Lower lobe of right lung (tissue), 2 donors: ENCODE data around the gene ASS1. TPM values are rescaled to one million over a fixed set of nuclear protein-coding genes. Genes with fewer than 3 reads are reported as not detected.

Source experiments
- ATAC-seq, 2 donors: fragments of 200-7000 bp; cut with Tn5 transposase; one replicate each; pipeline ENCODE4 v1.9.1; 2020 to 2022; ENCODE audit warnings: mild to moderate bottlenecking in 2 of 2, moderate library complexity in 2 of 2
- DNase-seq: peaks from one replicate; pipeline ENCODE4 v3.0.0-alpha.2; 2020
- H3K27ac ChIP-seq: fragments of 200-600 bp; one replicate; pipeline ENCODE4 v1.8.0; 2022
- H3K27me3 ChIP-seq: fragments of 200-600 bp; one replicate; pipeline ENCODE4 v1.8.0; 2022; ENCODE audit warnings: low read depth
- H3K36me3 ChIP-seq: fragments of 200-600 bp; one replicate; pipeline ENCODE4 v1.8.0; 2022; ENCODE audit warnings: mild to moderate bottlenecking
- H3K4me1 ChIP-seq: fragments of 200-600 bp; one replicate; pipeline ENCODE4 v1.8.0; 2022
- H3K4me3 ChIP-seq: fragments of 200-600 bp; one replicate; pipeline ENCODE4 v1.8.0; 2022; ENCODE audit warnings: mild to moderate bottlenecking
- H3K9me3 ChIP-seq: fragments of 200-600 bp; one replicate; pipeline ENCODE4 v1.8.0; 2022
- intact Hi-C: fragments of 100-400 bp; cut with DNase I; formaldehyde crosslinking; loops from one replicate; pipeline ENCODE4 v1.11.0; 2022
- total RNA-seq: library from RNA; stranded (reverse); fragmentation: NEBNext Ultra II Directional; extraction: Animal tissue kit (Norgen Biotek cat#: 25700); gene quantifications from one replicate; pipeline ENCODE4 v1.2.1, GENCODE V29; 2021
- TF ChIP-seq, protein P1 (sequence below): fragments of 200-600 bp; IDR thresholded peaks from one replicate; pipeline ENCODE4 v1.8.0; 2022; ENCODE audit warnings: antibody characterized with exemption, mild to moderate bottlenecking
- donor health status: DM: no; HTN: yes; CAD: no; lungs with severe emphysema.

ASS1 gene
- total RNA-seq, 1 donor from 2014 or later, result 75.2 TPM

DNA sequence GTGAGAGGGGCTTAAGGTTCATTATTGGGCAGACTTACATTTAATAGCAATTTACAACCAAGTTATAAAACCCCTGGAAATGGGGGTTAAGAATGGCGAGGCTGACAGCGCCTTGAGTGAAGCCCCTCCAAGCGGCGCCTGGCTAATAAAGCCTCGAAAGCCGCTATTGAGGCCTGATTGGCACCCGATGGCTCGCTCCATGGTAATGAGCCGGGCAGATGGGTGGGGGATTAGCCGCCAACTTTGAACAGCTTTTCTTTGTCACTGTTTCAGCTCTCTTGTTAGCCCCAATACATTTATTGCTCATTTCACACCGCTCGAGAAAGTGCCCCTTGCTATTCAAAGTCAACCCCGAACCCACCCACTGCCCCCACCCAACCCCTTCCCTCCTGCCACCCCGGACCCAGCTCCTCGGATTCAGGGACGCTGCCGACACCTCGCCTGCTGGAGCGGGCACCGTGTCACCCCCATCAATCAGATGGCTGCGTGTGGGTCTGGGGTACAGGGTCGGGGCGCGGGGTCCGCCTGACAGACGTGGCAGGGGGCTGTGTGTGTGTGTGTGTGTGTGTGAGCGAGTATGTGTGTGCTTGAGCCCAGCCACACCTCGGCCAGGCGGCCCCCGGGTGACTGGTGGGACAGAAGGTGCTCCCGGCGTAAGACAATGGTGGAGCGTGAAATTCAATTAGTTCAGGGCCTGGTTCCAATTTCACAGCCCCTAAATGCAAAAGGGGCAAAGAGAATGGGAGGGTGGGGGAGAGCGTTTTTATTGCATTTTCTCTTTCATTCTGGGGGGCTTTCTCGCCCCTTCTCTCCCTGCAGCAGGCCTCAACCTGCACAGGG lies 34.2 kb downstream of the ASS1 start:
- intact Hi-C loops, result no loop called here
- TF ChIP-seq, protein P1, sequence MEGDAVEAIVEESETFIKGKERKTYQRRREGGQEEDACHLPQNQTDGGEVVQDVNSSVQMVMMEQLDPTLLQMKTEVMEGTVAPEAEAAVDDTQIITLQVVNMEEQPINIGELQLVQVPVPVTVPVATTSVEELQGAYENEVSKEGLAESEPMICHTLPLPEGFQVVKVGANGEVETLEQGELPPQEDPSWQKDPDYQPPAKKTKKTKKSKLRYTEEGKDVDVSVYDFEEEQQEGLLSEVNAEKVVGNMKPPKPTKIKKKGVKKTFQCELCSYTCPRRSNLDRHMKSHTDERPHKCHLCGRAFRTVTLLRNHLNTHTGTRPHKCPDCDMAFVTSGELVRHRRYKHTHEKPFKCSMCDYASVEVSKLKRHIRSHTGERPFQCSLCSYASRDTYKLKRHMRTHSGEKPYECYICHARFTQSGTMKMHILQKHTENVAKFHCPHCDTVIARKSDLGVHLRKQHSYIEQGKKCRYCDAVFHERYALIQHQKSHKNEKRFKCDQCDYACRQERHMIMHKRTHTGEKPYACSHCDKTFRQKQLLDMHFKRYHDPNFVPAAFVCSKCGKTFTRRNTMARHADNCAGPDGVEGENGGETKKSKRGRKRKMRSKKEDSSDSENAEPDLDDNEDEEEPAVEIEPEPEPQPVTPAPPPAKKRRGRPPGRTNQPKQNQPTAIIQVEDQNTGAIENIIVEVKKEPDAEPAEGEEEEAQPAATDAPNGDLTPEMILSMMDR, result no peak
- no peak for ATAC-seq
- no peak overlapping the region for H3K27ac ChIP-seq
- no peaks in the 10 kb centered on the region for H3K4me1 ChIP-seq
- no peaks in the 10 kb centered on the region for H3K27me3 ChIP-seq
- no peak for DNase-seq
- H3K4me3 ChIP-seq, result no peak overlapping the region
- peaks cover 18% of the 10 kb centered on the region for H3K36me3 ChIP-seq
- no peaks in the 10 kb centered on the region for H3K9me3 ChIP-seq

DNA sequence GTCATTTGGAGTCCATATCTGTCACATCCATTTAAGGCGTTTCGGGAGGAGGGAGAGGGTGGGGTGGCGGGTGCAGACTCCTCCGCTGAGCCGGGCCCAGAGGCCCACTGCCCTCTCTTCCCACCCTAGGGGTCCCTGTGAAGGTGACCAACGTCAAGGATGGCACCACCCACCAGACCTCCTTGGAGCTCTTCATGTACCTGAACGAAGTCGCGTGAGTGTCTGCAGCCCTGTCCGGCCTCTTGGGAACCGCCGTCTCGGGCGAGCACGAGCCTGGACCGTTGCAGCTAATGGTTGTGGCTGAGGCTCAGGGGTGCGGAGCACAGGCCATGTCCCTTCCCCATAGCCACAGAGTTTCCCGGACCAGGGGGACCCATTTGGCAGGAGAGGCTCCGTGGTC lies 34.8 kb downstream of the ASS1 start:
- DNase-seq (no peak), ATAC-seq (no peak)
- no peaks in the 10 kb centered on the region for H3K27me3 ChIP-seq
- no peak overlapping the region for H3K4me3 ChIP-seq
- no peaks in the 10 kb centered on the region for H3K9me3 ChIP-seq
- no peak overlapping the region for H3K27ac ChIP-seq
- TF ChIP-seq, protein P1, result no peak
- peaks cover 14% of the 10 kb centered on the region for H3K36me3 ChIP-seq
- intact Hi-C loops, result no loop called here
- H3K4me1 ChIP-seq, result no peaks in the 10 kb centered on the region

DNA sequence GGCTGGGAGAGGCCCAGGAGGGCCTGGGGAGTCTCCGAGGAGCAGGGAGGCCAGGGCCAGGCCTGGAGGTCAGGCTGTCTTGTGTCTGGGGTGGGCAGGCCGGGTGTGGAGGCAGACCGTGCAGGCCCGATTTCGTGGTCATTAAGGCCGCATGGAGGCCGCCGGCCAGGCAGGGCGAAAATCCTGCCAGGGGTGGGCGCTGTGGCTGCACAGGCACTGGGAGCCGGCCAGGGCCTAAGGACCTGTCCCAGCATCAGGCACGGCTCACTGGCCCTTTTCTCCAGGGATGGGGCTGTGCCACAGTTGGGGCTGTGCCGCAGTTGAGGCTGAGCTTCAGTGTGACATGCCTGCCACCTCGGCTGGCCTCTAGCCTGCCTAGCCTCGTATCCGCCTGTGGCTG lies 35.9 kb downstream of the ASS1 start:
- ATAC-seq (no peak), DNase-seq (no peak)
- H3K27me3 ChIP-seq, result no peaks in the 10 kb centered on the region
- H3K27ac ChIP-seq, result no peak overlapping the region
- no peaks in the 10 kb centered on the region for H3K9me3 ChIP-seq
- no peak overlapping the region for H3K4me3 ChIP-seq
- TF ChIP-seq, protein P1, result no peak
- intact Hi-C loops, result no loop called here
- no peaks in the 10 kb centered on the region for H3K4me1 ChIP-seq
- peaks cover 24% of the 10 kb centered on the region for H3K36me3 ChIP-seq

DNA sequence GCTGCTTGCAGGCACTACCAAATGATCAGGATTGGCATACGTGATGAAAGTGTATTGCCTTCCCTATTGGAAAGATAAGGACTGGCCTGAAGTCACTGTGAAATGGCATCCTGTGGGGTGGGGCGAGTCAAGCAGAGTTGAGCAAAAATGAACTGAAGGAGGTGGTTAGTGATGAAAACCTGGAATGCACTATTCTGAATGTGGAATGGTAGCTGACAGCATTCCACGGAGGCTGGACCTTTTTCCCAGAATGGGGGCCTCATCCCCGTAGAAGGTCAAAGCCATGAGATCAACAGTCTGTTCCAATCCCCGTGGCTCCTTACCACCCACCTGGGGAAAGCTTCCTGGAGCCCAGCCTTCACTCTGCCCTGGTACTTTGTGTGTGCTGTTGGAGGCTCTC lies 37.7 kb downstream of the ASS1 start:
- no peaks in the 10 kb centered on the region for H3K4me1 ChIP-seq
- H3K9me3 ChIP-seq, result no peaks in the 10 kb centered on the region
- TF ChIP-seq, protein P1, result no peak
- intact Hi-C loops, result no loop called here
- no peak overlapping the region for H3K27ac ChIP-seq
- DNase-seq, result no peak
- H3K36me3 ChIP-seq, result peaks cover 22% of the 10 kb centered on the region
- ATAC-seq, result no peak
- H3K27me3 ChIP-seq, result no peaks in the 10 kb centered on the region
- no peak overlapping the region for H3K4me3 ChIP-seq

DNA sequence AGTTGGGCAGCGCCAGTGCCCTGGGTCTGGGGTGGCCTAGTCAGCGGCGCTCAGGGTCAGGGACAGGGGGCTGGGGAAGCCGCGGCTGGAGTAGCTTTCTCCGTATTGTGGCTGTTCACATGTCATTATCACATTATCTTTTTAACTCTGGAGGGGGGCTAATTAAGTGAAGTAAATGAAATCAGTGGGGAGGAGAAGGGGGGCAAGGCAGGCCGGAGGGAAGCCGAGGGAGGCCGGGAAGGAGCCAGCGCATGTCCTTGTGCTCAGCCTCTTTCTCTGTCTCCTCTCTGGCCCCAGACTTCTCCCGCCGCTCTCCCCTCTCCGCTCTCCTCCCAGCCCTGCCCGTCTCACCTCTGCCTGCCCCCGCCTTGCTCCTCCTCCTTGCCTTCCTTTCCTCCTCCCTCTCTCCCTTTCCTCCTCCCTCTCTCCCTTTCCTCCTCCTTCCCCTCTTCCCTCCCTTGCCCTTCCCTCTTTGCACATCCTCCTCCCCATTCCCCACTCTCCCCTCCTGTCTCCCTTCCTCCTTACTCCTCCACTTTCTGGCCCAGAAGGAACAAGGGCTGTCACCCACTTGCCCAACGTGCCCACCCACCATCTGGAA lies 38.7 kb downstream of the ASS1 start:
- ATAC-seq (no peak), DNase-seq (no peak)
- TF ChIP-seq, protein P1, result no peak
- no peak overlapping the region for H3K27ac ChIP-seq
- intact Hi-C loops, result no loop called here
- H3K4me3 ChIP-seq, result no peak overlapping the region
- H3K4me1 ChIP-seq, result no peaks in the 10 kb centered on the region
- H3K27me3 ChIP-seq, result no peaks in the 10 kb centered on the region
- peaks cover 18% of the 10 kb centered on the region for H3K36me3 ChIP-seq
- no peaks in the 10 kb centered on the region for H3K9me3 ChIP-seq
